Stomach (tissue), 9 donors: Measurements from ENCODE around the gene USP53. TPM values are rescaled to one million over a fixed set of nuclear protein-coding genes. Genes with fewer than 3 reads are reported as not detected.

Source experiments
- DNase-seq, 2 donors: peaks; one replicate each; pipeline versions ENCODE4 v3.0.0 to v3.0.0-alpha.2; 2013 to 2019
- H3K27ac ChIP-seq, 5 donors: fragments of 200-600 bp in 4 of 5; sonication (generic) in 4 of 5; one replicate each; pipeline ENCODE4 v1.5.1; 2013 to 2019; ENCODE audit warnings: mild to moderate bottlenecking in 1 of 5, moderate library complexity in 1 of 5
- H3K27me3 ChIP-seq, 3 donors: fragments of 200-600 bp; sonication (generic); one replicate each; pipeline ENCODE4 v1.5.1; 2017 to 2019; ENCODE audit warnings: mixed run types in 1 of 3
- H3K36me3 ChIP-seq, 4 donors: fragments of 200-600 bp; sonication (generic); 1 replicate in 3 of 4; 2 replicates in 1 of 4; pipeline ENCODE4 v1.5.1; 2016 to 2019
- H3K4me1 ChIP-seq, 4 donors: fragments of 200-600 bp; sonication (generic); one replicate each; pipeline ENCODE4 v1.5.1; 2016 to 2019
- H3K4me3 ChIP-seq, 4 donors: fragments of 200-600 bp; sonication (generic) in 3 of 4; one replicate each; pipeline ENCODE4 v1.5.1; 2016 to 2019; ENCODE audit warnings: mild to moderate bottlenecking in 1 of 4
- H3K9me3 ChIP-seq, 4 donors: fragments of 200-600 bp; sonication (generic); one replicate each; pipeline ENCODE4 v1.5.1; 2016 to 2019
- CTCF ChIP-seq, 7 experiments: fragments of 450-650 bp in 4 of 7; fragments of 200-600 bp in 3 of 7; sonication (generic) in 3 of 7; IDR thresholded peaks; one replicate each; pipeline ENCODE4 v1.5.1; 2016 to 2019; ENCODE audit warnings: antibody characterized with exemption in 7 of 7, control low read depth in 2 of 7, mild to moderate bottlenecking in 1 of 7
- EP300 ChIP-seq: sonication (generic); formaldehyde crosslinking; IDR thresholded peaks from one replicate; pipeline ENCODE4 v1.6.1; 2017; ENCODE audit warnings: antibody characterized with exemption
- POLR2A ChIP-seq, 4 donors: fragments of 450-650 bp; IDR thresholded peaks; one replicate each; pipeline ENCODE4 v1.6.1; 2016; ENCODE audit warnings: antibody characterized with exemption in 4 of 4, control low read depth in 2 of 4, mild to moderate bottlenecking in 1 of 4, moderate library complexity in 1 of 4
- POLR2AphosphoS5 ChIP-seq, 3 donors: sonication (generic); formaldehyde crosslinking; IDR thresholded peaks; one replicate each; pipeline ENCODE4 v1.6.1; 2016; ENCODE audit warnings: antibody characterized with exemption in 3 of 3
- WGBS, 5 donors: extraction: QIAGEN DNeasy Blood & Tissue Kit in 3 of 5; methylation state at CpG; one replicate each; pipeline versions ENCODE4 v1.1.5 to v1.1.7; 2013 to 2018; 5-methylcytosine and 5-hydroxymethylcytosine counted together
- intact Hi-C: fragments of 100-400 bp; cut with DNase I; formaldehyde crosslinking; loops from one replicate; pipeline ENCODE4 v1.15.1; 2023; ENCODE audit warnings: low total_unique reads
- polyA plus RNA-seq, 3 donors: library from polyadenylated mRNA; stranded (reverse); fragments of 200-250 nt; gene quantifications; one replicate each; pipeline ENCODE4 v1.2.3, GENCODE V29; 2013
- total RNA-seq, 5 donors: library from RNA; depleted of rRNA; stranded (reverse); fragments of >200 nt; gene quantifications; one replicate each; pipeline versions ENCODE4 v1.1.0 to v1.2.3, GENCODE V29; 2014 to 2016
- donor health status: healthy with polysubstance abuse.
- donor health status: Bipolar disorder and iron deficiency.
- donor health status: healthy.

USP53 gene
- total and polyA plus RNA-seq, 8 donors, result 15.8 to 116 (median 54.1) TPM

DNA sequence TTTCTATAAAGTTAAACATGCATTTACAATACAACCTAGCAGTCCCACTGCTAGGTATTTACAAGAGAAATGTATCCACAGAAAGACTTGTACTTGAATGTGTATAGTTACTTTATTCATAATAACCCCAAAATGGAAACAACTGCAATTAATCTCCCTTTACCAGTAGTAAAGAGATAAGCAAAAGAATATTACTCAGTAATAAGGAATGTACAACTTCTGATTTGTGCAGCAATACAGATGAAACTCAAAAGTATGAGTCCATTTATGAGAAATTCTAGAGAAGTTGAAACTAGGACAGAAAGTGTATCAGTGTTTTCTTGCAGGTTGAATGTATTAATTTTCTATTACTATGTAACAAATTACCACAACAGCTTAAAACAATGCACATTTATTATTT lies 15.2 kb downstream of the USP53 start:
- H3K27ac ChIP-seq, result no peak overlapping the region
- intact Hi-C loops, result no loop called here
- H3K4me1 ChIP-seq, result peaks cover 5 to 29% (median 11%) of the 10 kb centered on the region in 4 donors
- H3K36me3 ChIP-seq, result peaks cover 0 to 49% (median 19%) of the 10 kb centered on the region in 4 donors
- H3K9me3 ChIP-seq, result no peaks in the 10 kb centered on the region
- H3K4me3 ChIP-seq, result no peak overlapping the region
- no peak for TF ChIP-seq POLR2A (IDR thresholded peaks at IDR 0.05)
- no peak for TF ChIP-seq EP300
- TF ChIP-seq POLR2AphosphoS5 (IDR thresholded peaks at IDR 0.05), result no peak
- no peak for TF ChIP-seq CTCF (IDR thresholded peaks at IDR 0.05)
- no peak for DNase-seq
- no peaks in the 10 kb centered on the region for H3K27me3 ChIP-seq

- WGBS, 5 donors, result 93 to 97% (median 97%) methylated on average over 3 of the region's 3 CpGs
- Histone ChIP-seq H3K27me3 (no peaks in the 10 kb centered on the region), H3K4me3 (no peak overlapping the region), H3K9me3 (no peaks in the 10 kb centered on the region), H3K36me3 (peaks cover 0 to 43% (median 18%) of the 10 kb centered on the region in 4 donors), H3K4me1 (peaks cover 6 to 35% (median 17%) of the 10 kb centered on the region in 4 donors), H3K27ac (no peak overlapping the region)
- TF ChIP-seq POLR2AphosphoS5 (IDR thresholded peaks at IDR 0.05) (no peak), CTCF (IDR thresholded peaks at IDR 0.05) (no peak), EP300 (no peak), POLR2A (IDR thresholded peaks at IDR 0.05) (no peak)
- intact Hi-C loops, result no loop called here
- DNase-seq, result no peak
These were observed 15.9 kb downstream of the USP53 start for GRCh38 chr4:119228406-119228805.

DNA sequence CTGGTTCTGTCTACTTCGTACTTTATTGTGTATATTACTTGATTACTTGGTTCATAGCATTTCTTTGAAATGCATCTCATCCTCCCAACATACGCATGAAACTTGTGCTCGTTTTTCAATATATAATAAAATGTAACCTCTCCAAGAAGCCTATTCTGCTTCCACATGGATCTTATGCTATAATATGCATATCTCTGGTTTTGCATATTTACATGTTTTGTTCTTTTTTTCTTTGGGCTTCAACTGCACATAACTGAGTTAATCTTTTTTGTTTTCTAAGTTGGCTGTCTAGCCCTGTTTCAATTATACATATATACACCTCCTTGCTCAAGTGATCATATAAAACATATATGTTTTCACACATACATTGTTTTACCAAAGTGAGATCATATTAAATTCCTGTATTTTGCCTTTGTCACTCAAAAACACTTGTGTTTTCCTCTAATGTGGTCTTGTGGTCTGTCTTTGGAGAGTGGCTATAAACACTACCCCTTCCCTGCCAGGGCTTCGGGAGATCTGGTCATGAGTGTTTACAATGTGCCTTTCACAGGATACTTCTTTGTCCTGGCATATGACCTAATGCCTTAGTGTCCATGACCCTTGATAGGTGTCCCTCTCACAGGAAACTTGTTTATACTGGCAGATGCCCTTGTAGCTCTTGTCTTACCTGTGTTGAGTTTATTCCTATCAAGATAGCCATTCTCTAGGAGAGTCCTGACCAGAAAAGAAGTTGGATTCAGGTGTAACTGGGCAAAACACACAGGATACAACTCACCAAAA lies 17.6 kb downstream of the USP53 start:
- no peak overlapping the region for H3K27ac ChIP-seq
- H3K36me3 ChIP-seq, result peaks cover 1 to 31% (median 13%) of the 10 kb centered on the region in 4 donors
- H3K27me3 ChIP-seq, result no peaks in the 10 kb centered on the region
- TF ChIP-seq EP300, result no peak
- WGBS, 5 donors, result 73 to 84% (median 77%) methylated on average over 4 of the region's 4 CpGs
- no peak overlapping the region for H3K4me3 ChIP-seq
- peaks cover 6 to 47% (median 26%) of the 10 kb centered on the region in 4 donors for H3K4me1 ChIP-seq
- H3K9me3 ChIP-seq, result no peaks in the 10 kb centered on the region
- intact Hi-C loops, result no loop called here
- no peak for DNase-seq

- WGBS, 5 donors, result 42 to 62% (median 51%) methylated on average over 3 of the region's 3 CpGs
- peaks cover 6 to 50% (median 26%) of the 10 kb centered on the region in 4 donors for H3K4me1 ChIP-seq
- DNase-seq, result peak in 1 of 2 donors; percentile 9
- no peaks in the 10 kb centered on the region for H3K9me3 ChIP-seq
- intact Hi-C loops, result no loop called here
- peaks cover 13 to 39% (median 27%) of the 10 kb centered on the region in 4 donors for H3K36me3 ChIP-seq
- H3K4me3 ChIP-seq, result no peak overlapping the region
- TF ChIP-seq POLR2AphosphoS5 (IDR thresholded peaks at IDR 0.05) (no peak), CTCF (IDR thresholded peaks at IDR 0.05) (no peak), POLR2A (IDR thresholded peaks at IDR 0.05) (no peak), EP300 (no peak)
- peak overlapping the region in 2 of 5 donors; percentile 12 to 35 for H3K27ac ChIP-seq
- H3K27me3 ChIP-seq, result no peaks in the 10 kb centered on the region
These were observed 19.0 kb downstream of the USP53 start for GRCh38 chr4:119231491-119231890.

DNA sequence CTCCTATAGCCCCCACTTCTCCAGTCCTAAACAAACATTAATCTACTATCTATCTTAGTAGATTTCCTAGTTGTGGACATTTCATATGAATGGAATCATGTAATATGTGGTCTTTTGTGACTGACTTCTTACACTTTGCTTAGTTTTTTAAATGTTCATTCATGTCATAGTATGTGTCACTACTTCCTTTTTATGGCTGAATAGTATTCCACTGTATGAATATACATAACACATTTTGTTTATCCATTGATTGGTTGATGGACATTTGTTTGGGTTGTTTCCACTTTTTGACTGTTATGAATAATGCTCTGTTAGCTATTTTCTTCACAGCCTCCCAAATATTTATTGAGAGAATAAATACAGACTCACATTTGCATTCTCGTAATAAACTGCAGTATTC lies 19.8 kb downstream of the USP53 start:
- Histone ChIP-seq H3K4me1 (peaks cover 3 to 46% (median 26%) of the 10 kb centered on the region in 4 donors), H3K27me3 (no peaks in the 10 kb centered on the region), H3K36me3 (peaks cover 13 to 42% (median 31%) of the 10 kb centered on the region in 4 donors), H3K9me3 (no peaks in the 10 kb centered on the region), H3K4me3 (no peak overlapping the region), H3K27ac (no peak overlapping the region)
- intact Hi-C loops, result no loop called here
- no peak for TF ChIP-seq POLR2AphosphoS5 (IDR thresholded peaks at IDR 0.05)
- no peak for TF ChIP-seq CTCF (IDR thresholded peaks at IDR 0.05)
- TF ChIP-seq POLR2A (IDR thresholded peaks at IDR 0.05), result no peak
- no peak for TF ChIP-seq EP300
- WGBS, 5 donors, result 92 to 100% (median 96%) methylated on average over 1 of the region's 1 CpG
- no peak for DNase-seq
